Lower leg skin (tissue), 3 donors: ENCODE data around the gene ANXA6.

Experiments
- CTCF ChIP-seq, 3 donors: fragments of 450-650 bp; IDR thresholded peaks; one replicate each; pipeline ENCODE4 v1.5.1; 2016; ENCODE audit warnings: antibody characterized with exemption in 3 of 3, mild to moderate bottlenecking in 3 of 3, moderate library complexity in 2 of 3
- POLR2A ChIP-seq, 2 donors: fragments of 450-650 bp; IDR thresholded peaks; one replicate each; pipeline ENCODE4 v1.6.1; 2016 to 2017; ENCODE audit warnings: antibody characterized with exemption in 2 of 2, mild to moderate bottlenecking in 1 of 2, moderate library complexity in 1 of 2

- TF ChIP-seq POLR2A (IDR thresholded peaks at IDR 0.05): no peak
- TF ChIP-seq CTCF (IDR thresholded peaks at IDR 0.05): no peak
Measured at GRCh38 chr5:151146061-151146460, 11.5 kb downstream of the ANXA6 start.
